Measurements from ENCODE around the gene MS4A13.

GRCh38 chr11:60528934-60529333 is 13.7 kb downstream of the MS4A13 start:
- TF ChIP-seq CTCF (IDR thresholded peaks at IDR 0.05), result no peak
- no peak for TF ChIP-seq POLR2A (IDR thresholded peaks at IDR 0.05)

All from testis (tissue), 2 donors.